GM06990 (cell line): Measurements from ENCODE around the gene TARP.

Experiments
- DNase-seq: peaks from one replicate; pipeline ENCODE4 v3.0.0-alpha.2; 2011; ENCODE audit not compliant: insufficient read length; ENCODE audit errors: extremely low read depth
- H3K27me3 ChIP-seq: replicated peaks from 2 replicates; pipeline ENCODE4 v1.6.0; 2011; ENCODE audit warnings: low read length; ENCODE audit not compliant: control insufficient read depth, insufficient read depth
- H3K36me3 ChIP-seq: 2 replicates; pipeline ENCODE4 v1.5.1; 2011; ENCODE audit warnings: low read length; ENCODE audit not compliant: control insufficient read depth, insufficient read depth
- H3K4me3 ChIP-seq: replicated peaks from 2 replicates; pipeline ENCODE4 v1.5.1; 2011; ENCODE audit warnings: low read depth, mild to moderate bottlenecking, control low read depth, low read length
- TF ChIP-seq, protein P1 (sequence below): IDR thresholded peaks from 2 replicates; pipeline ENCODE4 v1.5.1; 2011; ENCODE audit warnings: low read length, control low read depth, mild to moderate bottlenecking, inconsistent platforms; ENCODE audit not compliant: insufficient read depth, poor library complexity, severe bottlenecking

TARP gene

DNA sequence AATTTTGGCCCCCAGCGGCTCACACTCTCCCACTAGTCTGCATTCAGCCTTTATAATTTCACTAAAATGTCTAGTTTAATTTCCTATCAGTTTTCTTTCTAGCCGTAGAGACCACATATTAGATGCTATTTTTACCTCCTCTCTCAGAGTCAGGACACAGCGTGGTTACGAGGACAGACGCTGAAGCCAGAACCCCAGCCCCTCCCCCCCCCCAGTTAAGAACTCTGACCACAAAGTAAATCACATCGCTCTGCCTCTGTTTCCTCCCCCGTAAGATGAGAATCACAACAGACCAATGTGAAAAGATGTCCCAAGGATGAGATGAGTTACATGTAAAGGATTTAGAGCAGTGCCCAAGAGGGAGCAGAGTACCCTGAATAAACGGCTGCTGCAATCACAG, 11.1 kb upstream of the TARP start:
- H3K4me3 ChIP-seq = no peak overlapping the region
- H3K27me3 ChIP-seq = no peaks in the 10 kb centered on the region
- no peak for DNase-seq
- TF ChIP-seq, protein P1, sequence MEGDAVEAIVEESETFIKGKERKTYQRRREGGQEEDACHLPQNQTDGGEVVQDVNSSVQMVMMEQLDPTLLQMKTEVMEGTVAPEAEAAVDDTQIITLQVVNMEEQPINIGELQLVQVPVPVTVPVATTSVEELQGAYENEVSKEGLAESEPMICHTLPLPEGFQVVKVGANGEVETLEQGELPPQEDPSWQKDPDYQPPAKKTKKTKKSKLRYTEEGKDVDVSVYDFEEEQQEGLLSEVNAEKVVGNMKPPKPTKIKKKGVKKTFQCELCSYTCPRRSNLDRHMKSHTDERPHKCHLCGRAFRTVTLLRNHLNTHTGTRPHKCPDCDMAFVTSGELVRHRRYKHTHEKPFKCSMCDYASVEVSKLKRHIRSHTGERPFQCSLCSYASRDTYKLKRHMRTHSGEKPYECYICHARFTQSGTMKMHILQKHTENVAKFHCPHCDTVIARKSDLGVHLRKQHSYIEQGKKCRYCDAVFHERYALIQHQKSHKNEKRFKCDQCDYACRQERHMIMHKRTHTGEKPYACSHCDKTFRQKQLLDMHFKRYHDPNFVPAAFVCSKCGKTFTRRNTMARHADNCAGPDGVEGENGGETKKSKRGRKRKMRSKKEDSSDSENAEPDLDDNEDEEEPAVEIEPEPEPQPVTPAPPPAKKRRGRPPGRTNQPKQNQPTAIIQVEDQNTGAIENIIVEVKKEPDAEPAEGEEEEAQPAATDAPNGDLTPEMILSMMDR = no peak
- no peaks in the 10 kb centered on the region for H3K36me3 ChIP-seq

GRCh38 chr7:38283809-38284208, 10.4 kb upstream of the TARP start:
- no peak for DNase-seq
- TF ChIP-seq, protein P1 = no peak
- Histone ChIP-seq H3K27me3 (no peaks in the 10 kb centered on the region), H3K4me3 (no peak overlapping the region), H3K36me3 (no peaks in the 10 kb centered on the region)

DNA sequence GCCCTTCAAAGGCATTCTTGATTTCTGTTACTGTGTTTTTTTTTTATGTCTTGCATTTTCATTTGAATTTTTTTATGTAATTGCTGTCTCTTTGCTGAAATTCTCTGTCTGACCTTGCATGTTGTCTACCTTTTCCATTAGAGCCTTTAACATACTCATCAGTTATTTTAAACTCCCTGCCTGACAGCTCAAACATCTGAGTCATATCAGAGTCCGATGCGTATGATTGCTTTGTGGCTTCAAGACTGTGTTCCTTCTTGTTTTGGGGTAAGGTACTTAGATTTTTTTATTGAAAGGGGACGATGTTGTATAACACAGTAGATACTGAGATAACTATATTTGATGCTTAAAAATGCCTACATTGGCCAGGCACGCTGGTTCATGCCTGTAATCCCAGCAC, 9.7 kb upstream of the TARP start:
- TF ChIP-seq, protein P1 = no peak
- Histone ChIP-seq H3K27me3 (no peaks in the 10 kb centered on the region), H3K36me3 (no peaks in the 10 kb centered on the region), H3K4me3 (no peak overlapping the region)
- DNase-seq = no peak

- no peak overlapping the region for H3K4me3 ChIP-seq
- no peaks in the 10 kb centered on the region for H3K27me3 ChIP-seq
- no peaks in the 10 kb centered on the region for H3K36me3 ChIP-seq
- no peak for DNase-seq
- TF ChIP-seq, protein P1 = no peak
Measured at GRCh38 chr7:38282081-38282480, 8.6 kb upstream of the TARP start.

DNA sequence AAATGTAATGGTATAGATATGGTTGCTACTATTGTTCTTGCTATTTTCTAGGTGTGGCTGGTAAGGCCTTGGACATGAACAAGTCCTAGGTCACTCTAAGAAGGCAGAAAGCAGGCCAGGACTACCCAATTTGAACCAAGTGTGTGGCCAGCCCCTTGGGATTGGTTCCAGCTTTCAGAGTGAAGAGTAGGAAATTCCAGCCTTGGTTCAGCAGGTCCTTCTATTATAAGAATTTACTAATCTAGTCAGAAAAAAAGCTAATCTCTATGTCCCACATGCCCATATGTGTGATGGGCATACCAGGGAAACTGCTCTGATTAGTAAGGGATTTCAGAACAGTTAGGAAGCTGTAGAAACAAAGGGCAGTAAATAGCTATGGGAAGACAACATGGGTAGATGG, 7.8 kb upstream of the TARP start:
- H3K4me3 ChIP-seq = no peak overlapping the region
- TF ChIP-seq, protein P1 = no peak
- DNase-seq = no peak
- no peaks in the 10 kb centered on the region for H3K36me3 ChIP-seq
- no peaks in the 10 kb centered on the region for H3K27me3 ChIP-seq

DNA sequence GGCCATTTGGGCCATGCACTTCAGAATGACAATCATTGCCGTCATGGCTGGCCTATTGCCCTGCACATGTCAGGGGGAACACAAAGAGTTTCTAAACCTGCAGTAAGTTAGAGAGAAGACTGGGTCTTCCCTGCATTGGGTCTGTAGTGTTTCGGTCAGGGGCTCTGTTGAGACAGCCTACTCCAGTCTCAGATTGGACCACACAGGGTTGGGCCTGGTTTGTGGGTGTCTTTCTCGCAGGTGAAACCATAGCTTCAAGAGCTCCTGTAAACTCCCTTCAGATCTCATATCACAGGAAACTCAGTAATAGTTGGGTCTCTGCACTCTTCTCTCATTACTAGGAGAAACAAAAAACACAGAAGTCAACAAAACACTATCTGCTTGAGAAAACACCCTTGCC, 7.3 kb upstream of the TARP start:
- no peaks in the 10 kb centered on the region for H3K36me3 ChIP-seq
- no peak overlapping the region for H3K4me3 ChIP-seq
- no peak for DNase-seq
- TF ChIP-seq, protein P1 = no peak
- no peaks in the 10 kb centered on the region for H3K27me3 ChIP-seq
